CD4-positive, alpha-beta T cell treated with Interleukin-2 at 100 ng/mL for 4 hours (primary cell): Measurements from ENCODE around the gene MUC4.
"Not testable (repeated sequence)": the region's sequence is repeated elsewhere in the genome, so short reads cannot be mapped to it uniquely, and the experiment has no call there.

ENCODE experiments used
- DNase-seq: peaks from one replicate; pipeline ENCODE4 v3.0.0-alpha.2; 2020; ENCODE audit warnings: low spot score

Gene MUC4

DNA sequence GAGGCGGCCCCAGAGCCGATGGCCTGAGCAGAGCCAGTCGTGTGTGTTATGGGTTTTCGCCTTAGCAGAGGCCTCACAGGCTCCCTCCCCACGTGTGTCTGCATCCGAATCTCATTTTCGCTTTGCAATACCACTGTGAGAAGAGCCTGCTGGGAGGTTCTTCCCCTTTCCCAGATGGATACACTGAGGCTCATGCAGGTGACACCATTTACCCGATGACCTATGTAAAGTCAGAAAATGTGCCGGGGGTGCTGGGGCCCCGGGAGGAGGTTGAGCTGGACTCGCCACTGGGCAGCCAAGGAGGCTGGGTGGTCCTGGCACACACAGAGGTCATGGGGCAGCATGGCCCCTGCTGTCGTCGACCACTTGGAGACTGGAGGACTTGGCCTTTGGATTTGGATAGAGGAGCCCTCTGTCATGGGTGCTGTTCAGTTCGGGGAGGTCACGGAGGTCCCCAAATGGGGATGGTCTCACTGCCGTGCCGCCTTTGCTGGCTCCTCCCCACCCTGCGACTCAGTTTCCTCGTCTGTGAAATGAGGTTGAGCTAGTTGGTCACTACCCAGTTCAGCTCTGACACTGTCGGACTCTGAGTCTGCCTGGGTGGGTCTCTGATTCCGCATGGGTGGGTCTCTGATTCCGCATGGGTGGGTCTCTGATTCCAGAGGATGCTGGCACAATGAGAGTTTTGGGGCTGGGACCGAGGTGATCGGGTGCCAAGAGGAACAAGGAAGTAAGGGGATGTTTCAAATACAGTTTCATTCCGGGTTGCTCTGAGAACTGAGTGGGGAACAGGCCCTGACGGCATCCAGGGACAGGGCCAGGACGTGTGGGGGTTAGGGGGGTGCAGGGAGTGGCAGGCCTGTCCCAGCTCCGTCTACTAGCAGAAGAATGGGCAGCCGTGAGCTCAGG is 23.2 kb upstream of the MUC4 start:
- no peak for DNase-seq

DNA sequence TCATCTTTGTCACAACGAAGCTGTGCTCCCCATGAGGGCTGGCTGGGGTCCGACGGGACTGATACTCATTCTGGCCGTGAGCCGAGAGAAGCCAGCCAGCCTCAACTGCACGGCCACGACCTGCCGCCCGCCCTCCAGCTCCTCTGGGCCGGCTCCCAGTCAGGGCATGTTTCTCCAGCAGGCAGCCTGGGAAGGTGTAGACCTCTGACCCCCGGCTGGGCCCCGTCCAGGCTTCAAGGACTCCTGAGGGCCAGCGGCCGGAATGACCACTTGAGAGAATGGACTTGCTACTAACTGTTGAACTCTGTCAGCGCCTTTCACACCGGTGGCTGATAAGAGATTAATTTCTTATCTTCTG is 18.1 kb upstream of the MUC4 start:
- no peak for DNase-seq

DNA sequence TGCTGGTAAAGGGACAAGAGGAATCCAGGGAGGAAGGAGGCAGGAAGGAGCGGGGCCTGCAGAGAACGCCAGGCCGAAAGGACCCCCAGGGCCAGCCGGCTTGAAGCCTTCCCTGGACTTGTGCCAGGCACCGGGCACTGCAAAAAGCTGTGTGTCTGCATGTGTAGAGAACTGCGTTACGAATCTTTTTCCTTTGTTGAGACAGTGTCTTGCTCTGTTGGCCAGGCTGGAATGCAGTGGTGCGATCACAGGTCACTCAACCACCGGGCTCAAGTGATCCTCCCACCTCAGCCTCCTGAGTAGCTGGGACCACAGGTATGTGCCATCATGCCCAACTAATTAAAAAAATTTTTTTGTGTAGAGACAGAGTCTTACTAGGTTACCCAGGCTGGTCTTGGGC is 17.0 kb upstream of the MUC4 start:
- DNase-seq: no peak

DNA sequence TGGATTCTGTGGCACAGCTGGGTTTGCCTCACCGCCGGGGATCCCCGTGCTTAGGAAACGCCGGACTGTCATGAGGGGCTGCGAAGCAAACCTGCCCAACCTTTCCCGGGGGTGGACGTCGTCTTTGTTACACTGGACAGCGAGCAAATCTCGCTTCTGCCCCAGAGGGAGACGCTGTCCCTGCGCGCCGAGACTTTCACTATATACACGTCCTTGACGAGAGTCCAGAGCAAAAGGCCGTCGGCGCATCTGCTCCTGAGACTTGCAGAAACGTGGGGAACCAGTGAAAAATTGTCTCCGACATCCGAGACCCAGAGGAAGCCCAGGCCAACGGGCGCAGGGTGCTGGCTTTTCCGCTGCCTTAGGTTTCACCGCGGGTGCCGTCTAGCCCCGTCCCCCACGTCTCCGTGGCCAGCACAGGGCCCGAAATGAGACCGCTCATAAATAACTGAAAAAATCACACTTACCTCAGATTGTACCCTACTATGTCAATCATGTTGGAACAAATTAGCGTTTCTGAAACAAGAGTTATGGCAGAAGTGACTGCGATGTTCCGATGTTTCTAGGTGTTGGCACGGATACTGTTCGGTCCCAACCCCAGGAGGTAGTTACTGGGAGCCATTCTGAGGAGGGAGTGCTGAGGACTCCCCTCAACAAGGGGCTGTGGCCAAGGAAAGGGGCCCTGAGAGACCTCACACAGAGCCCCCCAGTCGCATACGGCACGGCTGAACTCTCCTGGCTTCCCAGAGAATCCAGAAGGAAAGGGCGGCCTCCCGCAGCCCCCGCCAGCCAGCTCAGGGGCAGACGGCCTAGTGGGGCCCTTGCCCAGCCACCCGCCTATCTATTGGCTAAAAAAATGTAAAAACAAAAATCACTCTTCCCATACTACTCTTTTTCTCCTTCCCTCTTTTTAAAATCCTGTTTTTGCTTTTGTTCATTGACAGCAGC is 14.4 kb upstream of the MUC4 start:
- DNase-seq: no peak

DNA sequence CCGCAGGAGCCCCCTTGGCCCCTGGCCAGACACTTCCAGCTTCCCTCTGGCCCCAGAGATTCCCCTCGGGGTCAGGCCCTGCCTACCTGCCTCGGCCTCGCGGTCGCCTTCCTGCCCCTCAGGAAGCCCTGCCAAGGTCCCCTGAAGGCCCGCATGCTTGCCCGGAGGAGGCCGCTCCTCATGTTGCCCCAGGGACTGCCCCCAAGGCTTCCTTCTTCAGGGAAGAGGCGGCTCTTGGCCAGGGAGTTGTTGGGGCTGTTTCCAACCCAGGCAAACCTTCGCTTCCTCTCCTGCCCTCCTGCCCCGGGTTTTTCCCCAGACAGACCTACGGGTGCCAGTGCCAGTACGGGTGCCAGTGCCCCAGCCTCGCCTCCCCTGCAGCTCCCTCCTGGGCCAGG is 13.5 kb upstream of the MUC4 start:
- no peak for DNase-seq

DNA sequence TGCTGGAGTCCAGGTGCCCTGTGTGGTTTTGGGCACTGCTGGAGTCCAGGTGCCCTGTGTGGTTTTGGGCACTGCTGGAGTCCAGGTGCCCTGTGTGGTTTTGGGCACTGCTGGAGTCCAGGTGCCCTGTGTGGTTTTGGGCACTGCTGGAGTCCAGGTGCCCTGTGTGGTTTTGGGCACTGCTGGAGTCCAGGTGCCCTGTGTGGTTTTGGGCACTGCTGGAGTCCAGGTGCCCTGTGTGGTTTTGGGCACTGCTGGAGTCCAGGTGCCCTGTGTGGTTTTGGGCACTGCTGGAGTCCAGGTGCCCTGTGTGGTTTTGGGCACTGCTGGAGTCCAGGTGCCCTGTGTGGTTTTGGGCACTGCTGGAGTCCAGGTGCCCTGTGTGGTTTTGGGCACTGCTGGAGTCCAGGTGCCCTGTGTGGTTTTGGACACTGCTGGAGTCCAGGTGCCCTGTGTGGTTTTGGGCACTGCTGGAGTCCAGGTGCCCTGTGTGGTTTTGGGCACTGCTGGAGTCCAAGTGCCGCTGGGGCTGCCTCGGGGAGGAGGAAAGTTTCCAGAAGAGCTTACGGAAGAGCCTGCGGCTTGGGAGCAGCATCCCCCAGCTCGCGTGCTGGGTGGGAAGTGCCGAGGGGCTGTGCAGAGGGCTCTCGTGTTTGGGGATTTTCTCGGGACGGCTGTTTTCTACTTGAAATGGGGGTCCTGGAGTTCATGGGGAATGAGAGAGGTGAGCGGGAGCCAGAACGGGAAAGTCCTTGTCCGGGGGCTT is 12.9 kb upstream of the MUC4 start:
- DNase-seq: not testable (repeated sequence)

DNA sequence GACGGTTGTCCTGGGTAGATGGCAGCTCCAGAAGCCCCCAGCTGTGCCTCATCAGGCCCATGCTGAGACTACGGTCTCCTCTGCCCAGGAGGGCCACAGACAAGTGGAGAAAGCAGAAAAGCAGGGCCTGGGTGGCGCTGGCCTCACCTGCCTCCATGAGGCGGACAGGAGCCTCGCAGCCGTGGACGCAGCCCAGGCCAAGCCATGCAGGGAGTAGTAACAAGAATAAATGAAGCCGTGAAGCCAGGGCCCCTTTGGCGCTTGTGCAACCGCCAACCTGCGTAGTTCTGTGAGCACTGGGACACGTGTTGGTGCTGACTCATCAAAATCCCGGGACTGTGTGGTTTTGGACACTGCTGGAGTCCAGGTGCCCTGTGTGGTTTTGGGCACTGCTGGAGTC is 12.3 kb upstream of the MUC4 start:
- no peak for DNase-seq

DNA sequence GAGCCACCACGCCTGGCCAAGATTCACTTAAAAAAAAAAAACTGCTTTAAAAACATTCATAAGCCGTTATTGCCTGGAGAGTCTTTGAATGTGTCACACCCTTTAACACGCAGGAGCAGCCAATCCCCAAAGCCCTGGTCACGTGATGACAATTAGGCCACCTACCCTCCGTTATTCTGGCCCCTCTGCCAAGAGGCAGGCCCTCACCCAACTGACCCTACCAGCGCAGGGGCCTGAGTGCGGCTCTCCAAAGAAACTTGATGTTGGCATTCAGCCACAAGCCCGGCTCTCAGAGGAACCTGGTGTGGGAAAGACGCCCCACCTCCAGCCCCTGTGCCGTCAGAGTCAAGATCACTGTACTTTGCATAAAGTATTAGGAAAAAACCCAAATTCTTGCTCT is 11.6 kb upstream of the MUC4 start:
- DNase-seq: no peak

DNA sequence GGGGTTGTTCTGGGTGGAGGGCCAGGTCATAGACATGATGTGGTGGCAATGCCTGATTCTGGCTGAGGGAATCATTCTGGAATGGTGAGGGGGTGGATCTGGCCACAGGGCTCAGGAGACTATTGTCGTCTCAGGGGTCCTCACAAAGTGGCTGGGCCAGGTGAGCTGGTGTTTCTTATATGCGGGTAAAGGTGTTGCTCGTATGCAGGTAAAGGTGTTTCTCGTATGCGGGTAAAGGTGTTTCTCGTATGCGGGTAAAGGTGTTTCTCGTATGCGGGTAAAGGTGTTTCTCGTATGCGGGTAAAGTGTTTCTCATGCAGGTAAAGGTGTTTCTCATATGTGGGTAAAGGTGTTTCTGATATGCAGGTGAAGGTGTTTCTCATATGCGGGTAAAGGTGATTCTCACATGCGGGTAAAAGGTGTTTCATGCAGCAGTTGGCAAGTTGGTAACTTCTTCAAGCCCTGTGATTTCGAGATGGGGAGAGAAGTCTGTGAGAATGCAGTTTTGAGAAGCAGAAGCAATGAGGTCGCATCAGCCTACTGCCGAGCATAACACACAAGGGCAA is 10.5 kb upstream of the MUC4 start:
- no peak for DNase-seq

DNA sequence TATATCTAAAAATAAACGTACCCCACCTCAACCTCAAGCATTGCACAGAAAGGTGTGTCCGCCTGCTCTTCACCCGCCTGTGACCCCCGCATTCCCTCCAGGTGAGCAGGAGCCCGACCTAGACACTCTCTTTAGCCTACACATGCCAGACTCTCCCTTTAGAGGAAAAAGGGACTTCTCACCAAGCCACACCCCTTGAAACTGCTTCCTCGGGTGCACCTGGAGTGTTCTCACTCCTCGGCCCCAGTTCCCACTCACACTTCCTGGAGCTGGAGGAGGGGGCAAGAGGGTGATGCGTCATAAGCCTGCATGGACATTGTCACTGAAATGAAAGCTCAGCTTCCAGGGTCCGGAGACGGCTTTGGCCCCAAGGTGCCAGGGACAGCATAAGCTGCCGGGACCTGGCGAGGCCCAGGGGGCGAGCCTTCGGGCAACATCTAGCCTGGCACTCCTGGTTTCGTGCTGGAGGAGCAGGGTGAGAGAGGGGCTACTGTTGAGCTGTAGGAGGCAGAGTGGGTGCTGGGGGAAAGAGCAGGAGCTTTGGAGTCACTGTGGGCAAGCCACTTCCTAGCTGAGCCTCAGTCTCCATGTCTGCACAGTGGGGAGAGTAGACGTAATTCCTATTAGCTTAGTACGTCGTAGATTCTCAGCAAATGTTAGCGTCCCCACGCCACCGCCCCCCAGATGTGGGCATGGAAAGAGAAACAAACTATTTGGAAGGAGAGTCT is 9.8 kb upstream of the MUC4 start:
- DNase-seq: no peak

DNA sequence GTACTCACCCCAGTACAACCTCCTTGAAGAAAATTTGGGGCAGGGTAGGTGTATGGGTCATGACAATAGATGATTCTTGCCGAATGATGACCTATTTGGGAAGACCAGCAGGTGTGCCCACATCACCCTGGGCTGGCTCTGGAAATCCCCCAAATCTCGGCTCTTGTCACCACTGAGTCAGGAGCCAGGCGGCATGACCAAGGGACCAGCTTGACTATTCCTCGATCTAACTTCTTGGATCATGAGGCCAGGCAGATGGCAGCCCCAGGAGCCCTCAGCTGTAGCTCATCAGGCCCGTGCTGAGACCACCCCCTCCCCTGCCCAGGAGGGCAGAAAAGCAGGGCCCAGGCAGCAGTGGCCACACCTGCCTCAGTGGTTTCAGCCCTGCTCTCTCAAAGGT is 9.2 kb upstream of the MUC4 start:
- DNase-seq: no peak

DNA sequence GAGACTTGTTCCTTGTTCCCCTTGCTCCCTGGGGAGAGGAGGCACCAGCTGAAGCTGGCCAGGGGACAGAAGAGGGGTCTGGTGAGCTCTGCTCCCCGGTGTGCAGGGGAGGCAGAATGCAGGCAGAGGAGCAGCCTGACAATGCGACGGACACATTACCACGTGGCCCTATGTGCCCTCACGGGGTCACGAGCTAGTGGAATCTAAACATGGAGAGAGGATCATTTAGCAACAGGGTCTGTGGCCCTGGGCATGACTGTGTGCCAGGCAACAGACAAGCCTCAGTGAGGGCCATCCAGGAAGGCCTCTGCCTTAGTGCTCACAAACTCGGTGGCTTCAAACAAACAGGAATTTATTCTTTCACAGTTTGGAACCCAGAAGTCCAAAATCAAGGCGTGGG is 8.5 kb upstream of the MUC4 start:
- no peak for DNase-seq

DNA sequence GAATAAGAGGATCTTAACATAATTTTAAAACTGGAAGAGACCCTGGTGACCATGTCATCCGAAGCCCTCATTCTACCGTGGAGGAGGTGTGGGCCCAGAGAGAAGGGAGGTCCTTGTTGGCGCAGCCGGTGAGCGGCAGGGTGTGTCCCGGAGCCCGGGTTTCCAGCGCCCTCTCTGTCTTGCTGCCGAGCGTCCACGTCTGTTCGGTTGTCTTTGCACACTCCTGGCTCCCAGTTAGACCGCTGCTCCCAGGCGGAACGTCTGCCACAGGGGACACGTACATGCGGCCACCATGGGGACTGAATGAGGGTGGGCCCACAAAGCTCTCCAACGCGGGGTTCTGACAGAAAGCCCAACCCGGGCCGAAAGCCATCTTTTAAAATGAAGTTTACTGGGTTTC is 6.6 kb upstream of the MUC4 start:
- no peak for DNase-seq

DNA sequence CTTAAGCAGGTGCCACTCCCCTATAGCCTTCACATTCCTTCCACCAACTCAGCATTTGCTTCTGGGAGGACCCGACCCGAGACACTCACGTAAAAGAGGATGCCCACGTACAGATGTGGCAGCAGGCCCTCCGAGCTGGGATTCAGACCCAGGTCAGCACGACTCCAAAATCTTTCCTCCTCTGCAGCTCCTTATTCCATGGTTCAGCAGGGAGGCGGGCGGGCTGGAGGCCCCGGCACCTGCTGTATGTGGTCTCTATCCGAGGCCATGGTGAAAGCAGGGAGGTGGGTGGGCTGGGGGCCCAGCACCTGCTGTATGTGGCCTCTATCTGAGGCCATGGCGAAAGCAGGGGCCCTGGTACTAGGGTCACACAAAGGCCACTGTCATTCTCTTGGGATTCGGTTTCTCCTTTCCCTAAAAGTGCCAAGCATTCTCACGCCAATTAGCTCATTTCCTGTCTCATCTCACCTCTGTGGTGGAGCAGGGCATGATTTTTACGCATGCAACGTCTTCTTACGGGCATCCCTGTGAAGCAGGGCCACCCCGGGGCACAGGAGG is 5.9 kb upstream of the MUC4 start:
- DNase-seq: no peak

DNA sequence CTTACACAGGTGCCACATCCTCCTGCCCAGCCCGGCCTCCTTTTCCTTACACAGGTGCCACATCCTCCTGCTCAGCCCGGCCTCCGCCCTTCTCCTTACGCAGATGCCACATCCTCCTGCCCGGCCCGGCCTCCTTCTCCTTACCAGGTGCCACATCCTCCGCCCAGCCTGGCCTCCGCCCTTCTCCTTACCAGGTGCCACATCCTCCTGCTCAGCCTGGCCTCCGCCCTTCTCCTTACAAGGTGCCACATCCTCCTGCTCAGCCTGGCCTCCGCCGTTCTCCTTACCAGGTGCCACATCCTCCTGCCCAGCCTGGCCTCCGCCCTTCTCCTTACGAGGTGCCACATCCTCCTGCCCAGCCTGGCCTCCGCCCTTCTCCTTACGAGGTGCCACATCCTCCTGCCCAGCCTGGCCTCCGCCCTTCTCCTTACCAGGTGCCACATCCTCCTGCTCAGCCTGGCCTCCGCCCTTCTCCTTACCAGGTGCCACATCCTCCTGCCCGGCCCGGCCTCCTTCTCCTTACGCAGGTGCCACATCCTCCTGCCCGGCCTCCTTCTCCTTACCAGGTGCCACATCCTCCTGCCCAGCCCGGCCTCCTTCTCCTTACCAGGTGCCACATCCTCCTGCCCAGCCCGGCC is 4.7 kb upstream of the MUC4 start:
- not testable (repeated sequence) for DNase-seq

DNA sequence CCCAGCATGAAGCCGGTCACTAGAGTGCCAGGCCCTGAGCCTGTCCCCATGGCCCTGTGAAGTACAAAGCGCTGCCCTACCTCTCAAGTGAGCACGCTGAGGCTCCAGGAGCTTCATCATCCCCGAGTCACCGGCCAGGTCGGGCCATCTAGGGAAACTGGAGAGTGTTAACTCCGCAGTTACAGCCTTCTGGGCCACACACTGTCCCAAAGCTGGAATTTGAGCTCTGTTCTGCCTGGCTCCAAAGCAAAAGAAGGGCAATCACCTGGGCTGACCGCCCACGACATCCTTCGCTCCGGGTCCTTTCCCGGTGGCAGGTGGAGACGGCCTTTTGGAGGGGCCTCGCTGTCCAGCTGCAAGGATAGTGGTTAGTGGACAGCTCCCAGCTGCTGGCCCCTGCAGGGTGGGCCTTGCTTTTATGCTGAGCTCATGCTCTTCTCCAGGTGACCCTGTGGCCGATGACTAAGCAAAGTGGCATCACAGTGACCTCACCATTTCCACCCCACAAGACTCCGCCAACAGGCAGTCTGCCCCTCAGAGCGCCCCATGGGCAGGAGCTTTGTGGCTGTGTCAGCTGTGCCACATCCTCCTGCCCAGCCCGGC is 3.5 kb upstream of the MUC4 start:
- no peak for DNase-seq

DNA sequence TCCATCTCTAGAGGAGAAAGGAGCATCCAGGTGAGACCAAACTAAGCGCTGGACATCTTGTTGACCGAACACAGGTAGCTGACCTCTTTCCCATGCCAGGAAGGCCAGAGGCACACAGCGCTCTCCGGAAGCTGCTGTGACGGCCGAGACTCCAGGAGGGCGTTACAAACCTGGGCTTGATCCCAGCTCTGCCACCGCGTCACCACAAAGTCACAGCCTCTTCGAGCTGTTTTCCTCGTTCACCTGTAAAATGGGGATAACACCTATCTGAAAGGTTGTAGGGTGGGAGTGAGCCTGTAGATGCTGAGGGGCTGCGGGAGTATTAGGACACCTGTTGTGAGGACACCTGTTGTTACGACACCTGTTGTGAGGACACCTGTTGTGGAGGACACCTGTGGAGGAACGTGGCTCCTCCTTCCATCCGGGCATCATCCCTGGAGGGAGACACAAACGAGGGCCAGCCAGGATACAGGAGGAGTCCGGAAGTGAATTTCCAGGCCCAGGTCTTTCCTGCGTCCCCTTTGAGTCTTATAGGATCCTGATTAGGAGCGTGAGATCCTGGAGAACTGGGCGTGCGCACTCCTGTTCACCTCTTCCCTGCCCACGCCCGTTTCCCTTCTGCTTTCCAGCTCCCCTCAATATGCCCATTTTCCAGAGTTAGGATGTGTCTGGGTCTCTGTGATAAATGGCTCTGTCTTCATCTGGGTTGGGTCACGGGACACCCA is 2.3 kb upstream of the MUC4 start:
- no peak for DNase-seq

DNA sequence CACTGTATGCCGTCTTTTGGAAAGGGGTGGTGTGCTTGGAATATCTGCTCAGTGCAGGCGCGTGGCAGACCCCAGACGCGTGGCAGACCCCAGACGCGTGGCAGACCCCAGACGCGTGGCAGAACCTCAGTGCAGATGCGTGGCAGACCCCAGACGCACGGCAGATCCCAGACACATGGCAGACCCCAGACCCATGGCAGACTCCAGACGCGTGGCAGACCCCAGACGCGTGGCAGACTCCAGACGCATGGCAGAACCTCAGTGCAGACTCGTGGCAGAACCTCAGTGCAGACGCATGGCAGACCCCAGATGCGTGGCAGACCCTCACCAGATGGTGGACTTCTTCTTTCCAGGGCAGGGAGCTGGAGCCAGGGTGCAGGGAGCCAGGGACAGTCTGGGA is 637 bp upstream of the MUC4 start:
- DNase-seq: no peak

DNA sequence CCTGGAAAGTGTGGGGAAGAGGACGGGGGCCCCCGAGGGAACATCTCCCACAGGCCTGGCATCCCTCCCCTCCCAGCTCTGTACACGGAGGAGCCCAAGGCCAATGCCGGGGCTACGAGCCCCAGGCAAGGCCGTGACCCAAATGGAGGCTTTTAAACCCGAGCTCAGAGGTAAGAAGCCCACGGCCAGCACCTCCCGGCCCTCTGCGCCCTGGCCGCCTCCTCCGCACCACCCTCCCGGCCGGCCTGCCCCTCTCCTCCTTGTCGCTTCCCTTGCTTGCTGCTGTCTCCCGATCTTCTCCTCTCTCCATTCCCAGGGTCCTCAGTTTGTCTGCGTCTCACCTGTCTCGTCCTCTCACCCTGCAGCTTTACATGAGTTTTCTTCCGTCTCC is 1.3 kb downstream of the MUC4 start:
- no peak for DNase-seq
